ENCODE data around the gene BCL2L15.
"Not testable (repeated sequence)": the region's sequence is repeated elsewhere in the genome, so short reads cannot be mapped to it uniquely, and the experiment has no call there.

BCL2L15 gene

DNA sequence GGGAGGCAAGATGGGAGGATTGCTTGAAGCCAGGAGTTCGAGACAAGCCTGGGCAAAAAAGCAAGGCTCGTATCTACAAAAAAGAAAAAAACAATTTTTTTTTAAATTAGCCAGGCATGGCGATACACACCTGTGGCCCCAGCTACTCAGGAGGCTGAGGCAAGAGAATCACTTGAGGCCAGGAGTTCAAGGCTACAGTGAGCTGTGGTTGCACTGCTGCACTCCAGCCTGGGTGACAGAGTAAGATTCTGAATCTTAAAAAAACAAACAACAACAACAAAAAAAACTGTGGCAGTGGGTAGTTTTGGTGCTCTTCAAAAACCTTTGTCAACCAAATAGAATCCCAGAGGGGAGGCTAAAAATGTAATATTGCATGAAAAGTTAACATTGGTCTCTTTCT lies 16.6 kb downstream of the BCL2L15 start:
- DNase-seq: peak; percentile 13

DNA sequence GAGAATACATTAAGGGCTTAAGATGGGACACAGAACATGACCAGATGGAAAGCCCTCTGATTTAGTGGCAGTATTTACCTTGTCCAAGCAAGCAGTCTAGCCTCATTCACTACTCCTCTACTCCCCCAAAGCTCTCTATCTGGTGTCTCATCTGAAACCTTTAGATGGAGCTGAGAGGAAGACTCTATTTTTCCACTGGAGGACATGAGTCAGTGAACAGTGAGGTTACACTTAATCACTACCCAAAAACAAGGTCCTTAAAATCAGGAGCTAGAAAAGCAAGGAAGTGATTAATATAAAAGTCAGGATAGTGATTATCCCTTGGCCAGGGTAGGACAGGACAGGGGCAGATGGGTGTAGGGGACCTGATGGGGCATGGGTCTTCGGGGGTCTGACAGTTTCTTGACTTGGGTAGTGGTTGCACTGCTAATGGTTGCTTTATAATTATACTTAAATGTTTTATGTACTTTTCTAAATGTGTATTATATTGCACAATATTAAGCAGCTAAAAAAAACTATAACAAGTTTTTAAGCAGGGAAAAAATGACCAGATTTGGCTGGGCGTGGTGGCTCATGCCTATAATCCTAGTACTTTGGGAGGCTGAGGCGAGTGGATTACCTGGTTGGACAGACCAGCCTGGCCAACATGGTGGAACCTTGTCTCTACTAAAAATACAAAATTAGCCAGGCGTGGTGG lies 18.8 kb downstream of the BCL2L15 start:
- DNase-seq: no peak

DNA sequence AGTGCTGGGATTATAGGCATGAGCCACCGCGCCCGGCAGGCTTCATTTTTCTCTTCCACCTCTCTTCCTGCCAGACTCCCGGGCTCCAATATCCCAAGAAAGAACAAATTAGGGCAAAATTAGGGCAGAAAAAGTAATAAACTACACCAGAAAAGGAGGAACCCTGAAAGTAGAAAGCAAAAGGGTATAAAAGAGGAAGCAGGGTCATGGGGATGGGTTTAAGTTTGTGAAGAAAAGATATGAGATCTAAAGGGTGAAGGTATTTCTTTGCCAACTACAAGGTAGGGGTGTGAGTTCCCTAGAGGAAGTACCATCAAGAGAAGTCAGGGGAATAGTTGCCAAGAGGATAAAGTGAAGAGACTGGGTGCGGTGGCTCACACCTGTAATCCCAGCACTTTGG lies 25.7 kb downstream of the BCL2L15 start:
- no peak for DNase-seq

DNA sequence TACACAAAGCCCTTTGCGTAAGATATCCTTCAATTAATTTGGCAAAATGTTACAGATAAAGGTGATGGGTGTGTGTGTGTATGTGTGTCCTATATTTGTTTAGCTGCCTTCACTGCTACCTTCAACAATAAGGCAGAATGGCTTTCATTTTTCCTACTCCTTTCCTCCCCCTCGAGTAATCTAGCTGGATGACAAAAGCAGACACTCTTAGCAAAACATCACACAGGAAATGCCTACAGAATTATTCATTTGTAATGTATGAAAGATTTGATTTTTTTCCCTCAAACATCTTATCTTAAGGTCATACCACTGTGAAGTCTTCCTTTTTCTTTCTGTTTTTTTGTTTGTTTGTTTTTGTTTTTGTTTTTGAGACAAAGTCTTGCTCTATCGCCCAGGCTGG lies 26.5 kb downstream of the BCL2L15 start:
- DNase-seq: no peak

DNA sequence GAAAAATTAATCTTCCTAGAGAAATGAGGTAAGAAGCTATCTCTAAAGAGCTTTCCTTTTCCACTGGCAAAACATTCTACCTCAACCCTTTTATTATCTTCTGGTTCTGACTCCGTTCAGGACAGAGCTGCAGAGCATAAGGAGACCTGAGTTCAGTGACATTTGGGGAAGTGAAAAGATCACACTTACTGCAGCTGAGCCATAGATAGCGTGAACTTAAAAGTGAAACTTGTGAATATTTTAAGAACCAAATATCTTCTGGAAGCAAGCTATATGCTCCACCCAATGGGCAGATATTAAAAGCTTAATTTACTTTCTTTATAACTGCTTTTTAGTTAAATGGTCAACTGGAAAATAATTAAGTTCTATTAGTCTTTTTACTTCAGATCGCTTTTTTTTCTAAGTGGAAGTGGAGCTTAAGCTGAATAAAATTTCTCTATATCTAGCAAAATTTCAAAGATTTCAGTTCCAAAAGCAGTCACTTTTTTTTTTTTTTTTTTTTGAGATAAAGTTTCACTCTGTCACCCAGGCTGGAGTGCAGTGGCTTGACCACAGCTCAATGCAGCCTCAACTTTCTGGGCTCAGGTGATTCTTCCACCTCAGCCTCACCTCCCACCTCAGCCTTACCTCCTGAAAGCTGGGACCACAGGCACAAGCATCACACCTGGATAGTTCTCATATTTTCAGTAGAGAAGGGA lies 27.8 kb downstream of the BCL2L15 start:
- DNase-seq: no peak

DNA sequence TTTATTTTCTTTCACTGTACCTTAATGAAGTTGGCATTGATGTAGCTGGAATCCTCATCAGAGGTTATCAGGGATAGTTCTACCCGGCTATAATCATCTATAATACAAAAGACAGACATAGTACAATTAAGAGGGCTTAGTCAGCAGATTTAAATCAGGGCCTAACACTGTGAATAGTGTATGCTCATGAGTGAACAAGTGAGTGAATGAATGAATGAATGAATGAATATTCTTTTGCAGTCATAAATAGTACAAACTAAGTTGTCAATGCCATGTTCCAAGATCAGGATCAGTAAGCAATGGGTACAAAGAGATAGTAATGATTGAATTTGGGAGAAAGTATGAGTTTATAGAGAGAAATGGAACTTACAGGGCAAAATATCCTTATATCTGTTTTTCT lies 28.4 kb downstream of the BCL2L15 start:
- no peak for DNase-seq

DNA sequence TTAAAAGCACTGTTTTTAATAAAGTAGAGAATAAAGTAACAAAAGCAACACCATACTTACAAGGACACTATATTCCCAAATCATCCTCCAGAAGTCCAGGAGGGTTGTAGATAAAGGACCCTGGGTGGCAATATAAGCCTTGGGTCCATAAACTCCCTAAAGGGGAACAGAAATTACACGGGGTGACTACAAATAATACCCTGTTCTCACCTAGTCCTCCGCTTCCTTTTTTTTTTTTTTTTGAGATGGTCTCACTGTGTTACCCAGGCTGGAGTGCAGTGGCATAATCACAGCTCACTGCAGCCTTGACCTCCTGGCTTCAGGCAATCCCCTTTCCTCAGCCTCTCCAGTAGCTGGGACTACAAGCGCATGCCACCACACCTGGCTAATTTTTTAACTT lies 29.0 kb downstream of the BCL2L15 start:
- no peak for DNase-seq

DNA sequence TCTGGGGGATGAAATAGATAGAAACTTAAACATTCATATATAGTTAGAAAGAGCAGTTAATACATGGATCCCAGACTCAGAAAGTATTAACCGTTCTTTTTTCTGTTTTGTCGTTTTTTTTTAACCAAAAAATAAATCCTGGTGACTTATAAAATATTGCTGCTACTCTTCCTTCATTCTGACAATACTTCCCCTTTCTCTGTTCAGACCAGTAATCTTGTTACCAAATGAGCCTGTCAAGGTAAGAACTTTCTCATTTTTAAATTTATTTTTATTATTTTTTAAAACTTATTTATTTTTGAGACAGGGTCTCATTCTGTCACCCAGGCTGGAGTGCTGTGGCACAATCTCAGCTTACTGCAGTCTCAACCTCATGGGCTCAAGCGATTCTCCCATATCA lies 29.6 kb downstream of the BCL2L15 start:
- no peak for DNase-seq

DNA sequence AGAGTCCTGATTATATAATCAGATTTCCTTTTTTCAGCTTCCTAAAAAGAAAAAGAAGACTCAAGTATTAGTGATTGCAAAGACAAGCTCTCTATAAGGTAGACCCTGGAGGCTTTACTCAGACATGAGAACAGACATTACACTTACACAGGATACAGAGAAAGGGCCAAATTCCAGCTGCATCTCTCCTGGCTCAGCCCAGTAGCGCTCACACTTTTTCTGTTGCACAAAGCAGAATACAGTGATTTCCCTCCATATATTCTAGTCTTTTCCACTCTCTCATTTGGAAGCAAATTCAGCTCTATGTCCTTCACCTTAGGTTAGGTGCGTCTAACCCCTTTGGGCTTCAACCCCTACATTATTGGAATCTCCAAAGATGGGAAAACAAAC lies 31.0 kb downstream of the BCL2L15 start:
- no peak for DNase-seq

DNA sequence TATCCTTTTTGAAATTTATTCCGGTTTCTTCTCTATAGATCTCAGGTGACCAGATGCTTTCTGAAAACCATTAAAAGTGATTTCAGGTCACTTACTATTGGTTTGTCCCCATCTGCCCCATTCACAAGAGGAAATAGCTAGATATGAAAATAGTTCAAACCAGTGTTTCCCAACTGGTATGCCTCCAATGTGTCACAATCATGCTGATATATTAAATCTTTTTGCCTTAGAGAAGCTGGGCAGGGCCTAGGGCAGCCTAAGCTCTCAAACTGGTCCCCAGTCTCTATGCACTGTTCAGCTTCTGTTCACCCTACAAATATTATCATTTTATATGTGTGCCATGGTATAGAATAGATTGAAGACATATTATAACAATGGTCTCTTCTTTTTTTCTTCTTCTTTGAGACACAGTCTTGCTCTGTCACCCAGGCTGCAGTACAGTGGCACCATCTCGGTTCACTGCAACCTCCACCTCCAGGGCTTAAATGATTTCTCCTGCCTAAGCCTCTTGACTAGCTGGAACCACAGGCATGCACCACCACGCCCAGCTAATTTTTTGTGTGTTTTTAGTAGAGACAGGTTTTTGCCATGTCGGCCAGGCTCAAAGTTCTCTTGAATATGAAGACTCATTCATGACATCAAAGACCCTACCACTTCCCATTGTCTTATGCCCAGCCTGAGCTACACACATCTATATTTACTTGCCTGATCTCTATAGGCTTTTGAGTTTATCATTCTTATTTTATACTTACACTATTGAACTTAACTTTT lies 31.6 kb downstream of the BCL2L15 start:
- no peak for DNase-seq

DNA sequence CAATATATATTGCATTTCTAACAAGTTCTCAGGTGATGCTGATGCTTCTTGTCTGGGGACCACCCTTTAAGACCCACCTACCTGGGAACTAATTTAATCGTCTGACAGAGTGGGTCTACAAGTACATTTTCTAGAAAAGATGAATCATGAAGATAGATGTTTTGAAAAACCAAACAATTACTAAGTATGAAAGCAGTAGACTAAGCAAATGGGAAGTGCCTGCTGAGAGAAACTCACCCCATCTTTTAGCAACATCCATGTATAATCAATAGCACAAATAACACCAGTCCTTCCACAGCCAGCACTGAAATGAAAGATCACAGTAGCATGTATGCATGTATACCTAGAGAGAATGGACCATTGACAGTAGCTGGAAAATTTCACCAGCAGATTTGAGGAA lies 33.1 kb downstream of the BCL2L15 start:
- DNase-seq: no peak

DNA sequence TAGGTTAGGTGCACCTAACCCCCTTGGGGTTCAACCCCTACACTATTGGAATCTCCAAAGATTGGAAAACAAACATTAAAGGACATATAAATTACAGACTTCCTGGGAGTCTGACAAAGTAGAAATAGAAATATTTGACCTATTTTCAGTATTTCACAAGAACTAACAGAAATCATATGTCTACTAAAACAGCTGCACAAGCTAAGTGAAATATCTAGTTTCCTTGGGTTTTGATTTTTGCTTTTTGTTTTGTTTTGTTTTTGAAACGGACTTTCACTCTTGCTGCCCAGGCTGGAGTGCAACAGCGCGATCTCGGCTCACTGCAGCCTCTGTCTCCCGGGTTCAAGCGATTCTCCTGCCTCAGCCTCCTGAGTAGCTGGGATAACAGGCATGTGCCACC lies 34.7 kb downstream of the BCL2L15 start:
- not testable (repeated sequence) for DNase-seq

DNA sequence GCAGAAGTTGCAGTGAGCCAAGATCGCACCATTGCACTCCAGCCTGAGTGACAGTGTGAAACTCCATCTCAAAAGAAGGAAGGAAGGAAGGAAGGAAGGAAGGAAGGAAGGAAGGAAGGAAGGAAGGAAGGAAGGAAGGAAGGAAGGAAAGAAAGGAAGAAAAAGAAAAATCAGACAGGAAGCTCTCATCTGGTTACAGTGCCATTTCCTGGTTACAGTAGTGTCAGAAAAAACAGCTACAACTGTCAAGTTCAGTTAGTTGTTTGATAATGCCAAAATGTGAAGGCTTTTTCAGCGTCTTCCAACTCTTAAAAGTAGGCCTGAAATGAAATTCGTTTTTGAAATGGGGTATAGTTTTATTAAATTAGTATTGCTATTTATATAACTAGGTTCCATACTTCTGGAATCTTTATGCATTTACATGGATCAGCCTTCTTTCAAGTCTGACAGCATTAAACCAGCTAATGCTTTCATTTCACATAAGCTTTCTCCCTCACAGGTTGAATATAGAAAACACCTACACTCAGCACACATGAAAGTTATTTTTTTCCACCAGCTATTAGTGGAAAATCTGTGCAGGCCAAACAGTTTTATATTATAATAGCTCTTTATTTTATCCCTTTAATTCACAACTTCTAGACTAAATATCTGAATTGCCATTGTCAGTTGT lies 37.1 kb downstream of the BCL2L15 start:
- DNase-seq: no peak

DNA sequence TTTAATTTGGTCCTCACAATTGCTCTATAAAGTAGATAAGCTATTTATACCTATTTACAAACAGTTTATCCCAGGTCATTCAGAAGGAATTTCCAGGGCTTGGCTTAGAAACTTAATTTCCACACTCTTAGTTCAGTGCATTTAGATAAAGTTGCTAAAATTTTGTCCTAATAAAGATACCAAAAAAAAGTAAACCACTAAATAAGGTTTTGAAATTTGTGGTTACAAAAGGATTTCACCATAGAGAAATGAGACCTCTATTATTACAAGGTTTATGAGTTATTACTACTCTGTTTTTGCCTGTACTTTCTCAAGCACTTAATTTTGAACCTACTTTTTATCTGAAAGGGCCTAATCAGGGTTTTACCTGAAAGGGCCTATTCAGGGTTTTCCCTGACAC lies 38.3 kb downstream of the BCL2L15 start:
- DNase-seq: no peak

DNA sequence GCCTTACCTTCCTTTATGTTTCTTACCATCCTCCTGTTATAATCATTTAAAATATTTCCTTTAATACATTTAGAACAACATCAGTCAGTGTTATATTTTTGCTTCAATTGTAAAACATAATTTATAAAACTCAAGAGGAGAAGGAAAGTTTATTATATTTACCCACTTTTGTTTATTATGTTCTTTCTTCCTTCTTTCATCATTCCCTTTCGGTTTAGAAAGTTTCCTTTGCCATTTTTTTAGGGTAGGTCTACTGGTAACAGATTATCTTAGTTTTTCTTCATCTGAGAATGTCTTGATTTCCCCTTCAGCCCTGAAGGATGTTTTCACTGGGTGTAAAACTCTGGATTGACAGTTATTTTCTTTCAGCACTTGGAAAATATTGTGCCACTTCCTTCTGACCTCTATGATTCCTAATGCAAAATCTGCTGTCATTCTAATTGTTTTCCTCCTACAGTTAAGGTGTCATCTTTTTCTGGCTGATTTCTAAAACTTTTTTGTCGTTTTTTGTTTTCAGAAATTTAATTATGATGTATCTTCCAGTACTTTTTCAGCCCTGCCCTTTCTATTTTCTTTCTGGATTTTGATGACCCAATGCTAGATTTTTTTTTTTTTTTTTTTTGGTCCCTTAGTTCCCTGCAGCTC lies 40.9 kb downstream of the BCL2L15 start:
- no peak for DNase-seq

DNA sequence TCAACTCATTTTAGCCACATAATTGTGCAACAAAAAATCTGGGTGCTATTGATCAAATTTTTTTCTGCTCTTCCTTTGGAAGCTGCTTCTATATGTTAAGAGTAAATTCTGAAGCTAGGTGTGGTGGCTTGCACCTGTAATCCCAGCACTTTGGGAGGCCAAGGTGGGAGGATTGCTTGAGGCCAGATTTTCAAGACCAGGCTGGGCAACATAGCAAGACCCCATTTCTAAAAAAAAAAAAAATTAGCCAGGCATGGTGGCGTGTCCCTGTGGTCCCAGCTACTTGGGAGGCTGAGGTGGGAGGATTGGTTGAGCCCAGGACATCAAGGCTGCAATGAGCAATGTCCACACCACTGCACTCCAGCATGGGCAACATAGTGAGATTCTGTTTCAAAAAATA lies 50.8 kb downstream of the BCL2L15 start:
- DNase-seq: no peak

DNA sequence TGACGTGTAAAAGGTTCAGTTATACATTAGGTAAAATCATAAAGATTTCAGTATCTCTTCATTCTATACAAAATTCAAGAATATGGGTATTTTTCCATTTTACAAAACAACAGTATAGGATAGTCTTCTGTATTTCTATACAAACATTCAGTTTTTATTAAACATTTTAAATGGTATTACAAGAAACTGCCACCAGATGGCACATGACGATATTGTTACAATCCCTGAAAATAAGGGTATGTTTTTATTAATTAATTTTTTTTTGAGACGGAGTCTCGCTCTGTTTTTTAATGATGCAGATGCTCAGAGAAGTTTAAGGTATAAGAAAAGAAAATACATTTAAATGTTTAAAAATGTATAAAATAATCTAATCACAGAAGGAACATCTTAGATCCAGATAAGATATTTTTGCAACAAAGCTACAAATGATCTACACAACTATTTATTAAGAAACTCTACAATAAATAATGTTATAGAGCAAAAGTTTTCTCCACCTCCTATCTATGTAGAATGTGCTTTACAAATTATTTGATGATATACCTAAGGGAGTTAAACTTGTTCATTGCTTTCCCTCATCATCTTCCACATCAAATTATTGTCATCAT lies 51.6 kb downstream of the BCL2L15 start:
- no peak for DNase-seq

DNA sequence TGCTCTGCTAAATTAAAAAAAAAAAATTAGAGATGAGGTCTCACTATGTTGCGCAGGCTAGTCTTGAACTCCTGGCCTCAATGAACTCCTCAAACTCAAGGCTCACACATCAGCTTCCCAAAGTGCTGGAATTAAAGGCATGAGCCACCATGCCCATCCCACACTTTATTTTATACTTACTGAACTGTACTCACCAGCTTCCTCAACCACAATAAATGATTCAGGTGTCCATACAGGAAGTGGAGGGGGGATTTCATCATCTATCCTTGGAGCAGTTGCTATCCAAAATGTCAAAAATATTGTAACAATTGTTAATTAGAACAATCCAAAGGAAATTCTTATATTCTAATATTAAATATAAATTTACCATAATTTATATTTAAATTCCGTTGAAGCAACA lies 52.7 kb downstream of the BCL2L15 start:
- DNase-seq: no peak
